CD14-positive monocyte (primary cell): ENCODE results near the gene COCH. TPM values are rescaled to one million over a fixed set of nuclear protein-coding genes. Genes with fewer than 3 reads are reported as not detected.
A peak's percentile ranks its signal among the peaks of the same experiment; 100 is the strongest.

Source experiments
- DNase-seq, 3 donors: peaks; one replicate each; pipeline ENCODE4 v3.0.0-alpha.2; 2011 to 2022
- H2AFZ ChIP-seq: 2 replicates; pipeline ENCODE4 v1.6.0; 2012; ENCODE audit warnings: mild to moderate bottlenecking, low read depth, low read length, inconsistent platforms; ENCODE audit not compliant: insufficient read depth, poor library complexity, severe bottlenecking
- H3K27ac ChIP-seq, 2 donors: 1 replicate in 1 of 2; 2 replicates in 1 of 2; pipeline ENCODE4 v1.5.1; 2012 to 2013; ENCODE audit warnings: low read length in 2 of 2, control low read depth in 1 of 2, inconsistent platforms in 1 of 2, low read depth in 1 of 2, mild to moderate bottlenecking in 1 of 2
- H3K27me3 ChIP-seq, 2 donors: one replicate each; pipeline versions ENCODE4 v1.6.0 to v1.6.1; 2011 to 2013; ENCODE audit warnings: low read length in 2 of 2; ENCODE audit not compliant: control insufficient read depth in 2 of 2, insufficient read depth in 2 of 2
- H3K36me3 ChIP-seq, 2 donors: replicated peaks in 1 of 2; 1 replicate in 1 of 2; 2 replicates in 1 of 2; pipeline versions ENCODE4 v1.5.1 to v1.6.1; 2012 to 2013; ENCODE audit warnings: low read length in 2 of 2, control low read depth in 1 of 2, inconsistent platforms in 1 of 2, mild to moderate bottlenecking in 1 of 2; ENCODE audit not compliant: insufficient read depth in 2 of 2, control insufficient read depth in 1 of 2
- H3K4me1 ChIP-seq, 2 donors: 1 replicate in 1 of 2; 2 replicates in 1 of 2; pipeline versions ENCODE4 v1.5.1 to v1.6.1; 2012 to 2013; ENCODE audit warnings: low read length in 2 of 2, control low read depth in 1 of 2, inconsistent platforms in 1 of 2, mild to moderate bottlenecking in 1 of 2, moderate library complexity in 1 of 2; ENCODE audit not compliant: insufficient read depth in 2 of 2, control insufficient read depth in 1 of 2
- H3K4me2 ChIP-seq: replicated peaks from 2 replicates; pipeline ENCODE3; 2012; ENCODE audit warnings: low read length, moderate library complexity, mild to moderate bottlenecking; ENCODE audit not compliant: poor library complexity, severe bottlenecking; ENCODE audit errors: extremely low read depth
- H3K4me3 ChIP-seq, 3 experiments: fragments of 200-600 bp in 1 of 3; sonication (generic) in 1 of 3; replicated peaks in 1 of 3; 1 replicate in 2 of 3; 2 replicates in 1 of 3; pipeline ENCODE4 v1.5.1; 2011 to 2013; ENCODE audit warnings: low read length in 3 of 3, mild to moderate bottlenecking in 3 of 3, control low read depth in 2 of 3, low read depth in 2 of 3, inconsistent platforms in 1 of 3, moderate library complexity in 1 of 3
- H3K79me2 ChIP-seq: 2 replicates; pipeline ENCODE4 v1.6.0; 2012; ENCODE audit warnings: mild to moderate bottlenecking, control low read depth, inconsistent platforms, low read length, moderate library complexity; ENCODE audit not compliant: insufficient read depth
- H3K9ac ChIP-seq: 2 replicates; pipeline ENCODE4 v1.6.0; 2017; ENCODE audit warnings: low read length, mild to moderate bottlenecking; ENCODE audit not compliant: insufficient read depth, poor library complexity, severe bottlenecking
- H3K9me3 ChIP-seq, 2 donors: replicated peaks in 1 of 2; 1 replicate in 1 of 2; 2 replicates in 1 of 2; pipeline versions ENCODE4 v1.5.1 to v1.6.1; 2012 to 2013; ENCODE audit warnings: low read length in 2 of 2, control low read depth in 1 of 2; ENCODE audit not compliant: control insufficient read depth in 1 of 2, insufficient read depth in 1 of 2
- H4K20me1 ChIP-seq: 2 replicates; pipeline ENCODE4 v1.6.0; 2012; ENCODE audit warnings: mild to moderate bottlenecking, low read length, control low read depth, moderate library complexity; ENCODE audit not compliant: insufficient read depth
- H3K27ac Mint-ChIP-seq, 7 donors: one replicate each; pipeline ENCODE4 v1.8.0; 2020; ENCODE audit warnings: mild to moderate bottlenecking in 7 of 7, mixed read lengths in 7 of 7, moderate library complexity in 6 of 7, inconsistent platforms in 2 of 7
- H3K27me3 Mint-ChIP-seq, 3 donors: one replicate each; pipeline ENCODE4 v1.8.0; 2021 to 2022; ENCODE audit warnings: low read depth in 3 of 3, mild to moderate bottlenecking in 3 of 3, mixed read lengths in 3 of 3, moderate library complexity in 3 of 3, inconsistent platforms in 1 of 3
- H3K36me3 Mint-ChIP-seq, 2 donors: one replicate each; pipeline ENCODE4 v1.8.0; 2020; ENCODE audit warnings: mixed read lengths in 2 of 2, inconsistent platforms in 1 of 2, mild to moderate bottlenecking in 1 of 2
- H3K4me1 Mint-ChIP-seq: one replicate; pipeline ENCODE4 v1.8.0; 2020; ENCODE audit warnings: mild to moderate bottlenecking, mixed read lengths
- H3K4me3 Mint-ChIP-seq, 2 donors: one replicate each; pipeline ENCODE4 v1.8.0; 2020; ENCODE audit warnings: mild to moderate bottlenecking in 2 of 2, mixed read lengths in 2 of 2, moderate library complexity in 1 of 2
- H3K9me3 Mint-ChIP-seq, 7 donors: one replicate each; pipeline ENCODE4 v1.8.0; 2020 to 2022; ENCODE audit warnings: mixed read lengths in 7 of 7, mild to moderate bottlenecking in 6 of 7, moderate library complexity in 6 of 7, inconsistent platforms in 2 of 7
- CTCF ChIP-seq: fragments of 200-600 bp; IDR thresholded peaks from one replicate; pipeline ENCODE4 v1.8.0; 2022; ENCODE audit warnings: antibody characterized with exemption, mild to moderate bottlenecking
- WGBS: methylation state at CpG from one replicate; pipeline ENCODE4 v1.1.5; 2013; ENCODE audit warnings: missing lambda C conversion rate; ENCODE audit not compliant: insufficient coverage; 5-methylcytosine and 5-hydroxymethylcytosine counted together
- intact Hi-C, 2 donors: fragments of 100-400 bp; cut with micrococcal nuclease; formaldehyde crosslinking; loops; one replicate each; pipeline versions ENCODE4 v1.15.0 to v1.15.1; 2023
- polyA plus RNA-seq, 3 donors: library from polyadenylated mRNA; depleted of rRNA in 1 of 3; unstranded in 2 of 3; stranded (reverse) in 1 of 3; fragments of 300-500 nt in 2 of 3; fragments of >200 nt in 1 of 3; fragmentation: Illumina TruSeq in 2 of 3; gene quantifications; 1 replicate in 2 of 3; 2 replicates in 1 of 3; pipeline ENCODE4 v1.2.3, GENCODE V29; 2012 to 2021

The COCH gene
- polyA plus RNA-seq, 3 donors, result 0.48 to 2.0 (median 0.87) TPM

GRCh38 chr14:30882431-30882830 is 8.1 kb downstream of the COCH start:
- no peak overlapping the region for H3K4me3 Mint-ChIP-seq
- H4K20me1 ChIP-seq, result no peaks in the 10 kb centered on the region
- no peaks in the 10 kb centered on the region for H3K36me3 Mint-ChIP-seq
- peaks cover 0 to 5% of the 10 kb centered on the region in 2 donors for H3K36me3 ChIP-seq
- H2AFZ ChIP-seq, result no peak overlapping the region
- intact Hi-C loops, result no loop called here
- H3K4me1 ChIP-seq, result no peaks in the 10 kb centered on the region
- no peak overlapping the region for H3K9ac ChIP-seq
- H3K27me3 ChIP-seq, result peaks cover 0 to 2% of the 10 kb centered on the region in 2 donors
- WGBS, result no CpG with 5 or more reads among the region's 1 CpG
- no peaks in the 10 kb centered on the region for H3K9me3 Mint-ChIP-seq
- no peaks in the 10 kb centered on the region for H3K79me2 ChIP-seq
- no peak overlapping the region for H3K4me2 ChIP-seq
- no peak for TF ChIP-seq CTCF
- no peak overlapping the region for H3K27ac ChIP-seq
- H3K4me3 ChIP-seq, result no peak overlapping the region
- peaks cover 7% of the 10 kb centered on the region for H3K4me1 Mint-ChIP-seq
- H3K27ac Mint-ChIP-seq, result peak overlapping the region in 2 of 7 donors; percentile 14 to 66
- no peaks in the 10 kb centered on the region for H3K27me3 Mint-ChIP-seq
- H3K9me3 ChIP-seq, result no peaks in the 10 kb centered on the region
- peak in 1 of 3 donors; percentile 8 for DNase-seq

DNA sequence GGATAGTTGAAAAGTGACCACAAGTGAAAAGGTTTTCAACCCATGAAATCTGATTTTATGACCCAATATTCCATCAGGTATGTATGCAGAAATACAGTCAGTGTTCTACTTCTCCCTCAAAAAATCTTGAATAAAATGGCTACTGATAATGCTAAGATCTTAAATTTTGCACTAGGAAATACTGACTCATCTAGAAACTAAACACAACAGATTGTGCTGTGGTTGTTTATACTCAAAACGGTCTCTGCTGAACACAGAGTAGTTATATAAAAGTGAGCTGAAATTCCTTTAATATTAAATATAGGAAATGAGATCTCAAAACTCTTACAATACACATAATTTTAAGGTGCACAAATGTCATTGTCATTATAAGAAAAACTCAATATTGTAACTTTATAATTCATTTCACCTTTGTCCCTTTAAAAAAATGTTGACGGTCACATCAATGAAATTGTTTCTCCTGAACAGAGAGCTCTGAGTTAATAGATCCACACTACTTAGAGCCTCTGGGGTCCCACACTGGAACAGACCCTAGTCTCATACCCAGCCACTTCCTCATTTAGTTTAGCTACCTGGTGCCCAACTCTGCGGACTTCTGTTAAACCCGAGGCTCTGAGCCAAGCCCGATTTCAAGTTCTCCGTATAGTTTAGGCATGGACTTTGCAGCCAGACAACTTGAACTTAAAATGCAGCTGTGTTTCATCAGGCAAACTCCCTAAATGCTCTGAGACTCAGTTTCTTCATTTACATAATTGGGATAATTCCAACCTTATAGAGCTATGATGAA is 9.3 kb downstream of the COCH start:
- intact Hi-C loops, result no loop called here
- no peak overlapping the region for H3K27ac Mint-ChIP-seq

More for the DNA sequence above, 9.3 kb downstream of the COCH start:
- no peaks in the 10 kb centered on the region for H3K9me3 ChIP-seq
- H3K9ac ChIP-seq, result no peak overlapping the region
- Mint-ChIP-seq H3K4me1 (peaks cover 6% of the 10 kb centered on the region), H3K9me3 (no peaks in the 10 kb centered on the region), H3K36me3 (no peaks in the 10 kb centered on the region), H3K27me3 (no peaks in the 10 kb centered on the region), H3K4me3 (no peak overlapping the region)
- no peak overlapping the region for H3K4me2 ChIP-seq
- H3K36me3 ChIP-seq, result peaks cover 0 to 5% of the 10 kb centered on the region in 2 donors
- no peak for DNase-seq
- no peaks in the 10 kb centered on the region for H4K20me1 ChIP-seq
- 95% methylated on average over 3 of the region's 6 CpGs for WGBS
- H3K4me1 ChIP-seq, result no peaks in the 10 kb centered on the region
- no peaks in the 10 kb centered on the region for H3K27me3 ChIP-seq
- H3K79me2 ChIP-seq, result no peaks in the 10 kb centered on the region
- no peak overlapping the region for H2AFZ ChIP-seq
- no peak overlapping the region for H3K27ac ChIP-seq
- H3K4me3 ChIP-seq, result no peak overlapping the region
- no peak for TF ChIP-seq CTCF
